ENCODE data around the gene CTBP2.

The CTBP2 gene

GRCh38 chr10:125073996-125074395 lies 86.4 kb downstream of the CTBP2 start:
- no peak for TF ChIP-seq CTCF (IDR thresholded peaks at IDR 0.05; ENCODE audit: low read depth, low read length, missing control alignments)
- no peak for DNase-seq (ENCODE audit: low read depth)
- in situ Hi-C loops (cut with HindIII; ENCODE audit: low sequenced_read_pairs): no loop called here
- H3K4me3 ChIP-seq (ENCODE audit: low read depth, low read length): no peak overlapping the region

DNA sequence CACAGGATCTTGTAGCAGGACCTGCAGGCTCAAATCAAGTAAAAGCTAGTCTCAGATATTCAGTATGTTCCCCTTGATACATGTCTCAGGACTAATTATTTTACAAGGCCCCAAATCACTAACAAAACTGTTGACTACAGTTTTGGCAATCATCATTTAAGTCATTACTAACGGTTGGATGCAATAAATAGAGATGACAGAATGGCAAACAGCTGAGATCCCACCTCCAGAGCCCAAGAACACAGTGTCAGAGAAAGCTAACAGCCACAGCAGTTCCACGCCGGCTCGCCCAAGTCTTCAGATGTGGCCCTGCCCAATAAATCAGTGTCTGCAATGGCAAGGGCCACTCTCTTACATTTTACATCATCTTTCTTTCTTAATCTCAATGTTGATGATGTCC lies 87.6 kb downstream of the CTBP2 start:
- no peak for TF ChIP-seq CTCF (IDR thresholded peaks at IDR 0.05; ENCODE audit: low read depth, low read length, missing control alignments)
- H3K4me3 ChIP-seq (ENCODE audit: low read depth, low read length): no peak overlapping the region
- in situ Hi-C loops (cut with HindIII; ENCODE audit: low sequenced_read_pairs): no loop called here
- DNase-seq (ENCODE audit: low read depth): no peak

DNA sequence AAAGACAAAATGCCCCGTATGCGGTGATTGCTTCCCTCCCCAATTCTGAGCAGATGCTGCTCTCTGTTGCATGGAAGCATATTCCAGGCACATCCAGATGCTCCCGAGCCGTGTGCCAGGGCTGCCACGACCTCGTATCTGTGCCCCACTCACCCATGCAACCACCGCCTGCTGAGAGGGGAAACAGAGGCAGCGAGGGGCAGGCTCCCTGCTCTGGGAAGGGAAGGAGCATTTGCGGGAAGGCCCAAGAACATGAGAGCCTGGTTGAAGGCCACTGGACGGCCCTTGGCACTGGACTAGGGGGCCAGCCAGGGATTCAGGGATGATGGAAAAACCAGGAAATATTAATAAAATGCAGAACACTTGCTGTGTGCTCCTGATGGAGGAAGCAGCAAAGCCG lies 89.4 kb downstream of the CTBP2 start:
- no peak for TF ChIP-seq CTCF (IDR thresholded peaks at IDR 0.05; ENCODE audit: low read depth, low read length, missing control alignments)
- in situ Hi-C loops (cut with HindIII; ENCODE audit: low sequenced_read_pairs): no loop called here
- no peak for DNase-seq (ENCODE audit: low read depth)
- H3K4me3 ChIP-seq (ENCODE audit: low read depth, low read length): no peak overlapping the region

DNA sequence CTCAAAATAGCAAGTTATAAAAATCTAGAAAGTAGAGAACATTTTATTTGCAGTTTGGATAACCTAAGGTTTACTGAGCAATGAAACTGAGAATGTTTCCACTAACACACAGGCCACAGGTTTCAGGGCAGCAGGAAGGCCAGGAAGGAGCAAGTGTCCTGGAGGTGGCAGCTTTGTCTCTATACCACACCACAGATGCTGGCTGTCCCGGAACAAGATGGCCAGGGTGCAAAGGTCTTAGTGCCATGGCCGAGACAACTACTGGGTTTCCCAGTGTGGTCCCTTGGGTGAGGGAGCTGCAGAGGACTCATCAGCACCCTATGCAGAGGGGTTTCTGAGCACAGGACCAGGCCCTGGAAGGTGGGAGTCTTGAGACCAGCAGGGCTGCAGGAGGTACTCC lies 92.0 kb downstream of the CTBP2 start:
- in situ Hi-C loops (cut with HindIII; ENCODE audit: low sequenced_read_pairs): no loop called here
- no peak overlapping the region for H3K4me3 ChIP-seq (ENCODE audit: low read depth, low read length)
- DNase-seq (ENCODE audit: low read depth): no peak
- no peak for TF ChIP-seq CTCF (IDR thresholded peaks at IDR 0.05; ENCODE audit: low read depth, low read length, missing control alignments)

DNA sequence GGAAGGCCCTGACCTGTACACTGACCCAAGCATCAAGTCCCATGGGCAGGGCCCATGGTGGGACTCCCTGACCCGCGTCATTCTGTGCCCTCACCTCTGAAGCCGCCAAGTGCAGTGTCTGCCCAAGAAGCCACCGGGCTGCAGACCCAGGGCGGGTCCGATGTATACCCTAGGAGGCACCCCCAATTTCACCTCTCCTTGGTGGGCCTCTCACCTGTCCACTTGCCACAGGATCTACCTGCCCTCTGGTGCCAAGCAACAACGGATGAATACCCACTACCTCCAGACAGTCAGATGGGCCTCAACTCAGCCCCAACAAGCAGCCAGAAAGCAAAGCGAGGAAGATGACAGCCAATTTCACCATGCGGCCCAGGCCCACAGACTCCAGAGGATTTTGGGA lies 92.6 kb downstream of the CTBP2 start:
- TF ChIP-seq CTCF (IDR thresholded peaks at IDR 0.05; ENCODE audit: low read depth, low read length, missing control alignments): no peak
- no peak for DNase-seq (ENCODE audit: low read depth)
- in situ Hi-C loops (cut with HindIII; ENCODE audit: low sequenced_read_pairs): no loop called here
- H3K4me3 ChIP-seq (ENCODE audit: low read depth, low read length): no peak overlapping the region

DNA sequence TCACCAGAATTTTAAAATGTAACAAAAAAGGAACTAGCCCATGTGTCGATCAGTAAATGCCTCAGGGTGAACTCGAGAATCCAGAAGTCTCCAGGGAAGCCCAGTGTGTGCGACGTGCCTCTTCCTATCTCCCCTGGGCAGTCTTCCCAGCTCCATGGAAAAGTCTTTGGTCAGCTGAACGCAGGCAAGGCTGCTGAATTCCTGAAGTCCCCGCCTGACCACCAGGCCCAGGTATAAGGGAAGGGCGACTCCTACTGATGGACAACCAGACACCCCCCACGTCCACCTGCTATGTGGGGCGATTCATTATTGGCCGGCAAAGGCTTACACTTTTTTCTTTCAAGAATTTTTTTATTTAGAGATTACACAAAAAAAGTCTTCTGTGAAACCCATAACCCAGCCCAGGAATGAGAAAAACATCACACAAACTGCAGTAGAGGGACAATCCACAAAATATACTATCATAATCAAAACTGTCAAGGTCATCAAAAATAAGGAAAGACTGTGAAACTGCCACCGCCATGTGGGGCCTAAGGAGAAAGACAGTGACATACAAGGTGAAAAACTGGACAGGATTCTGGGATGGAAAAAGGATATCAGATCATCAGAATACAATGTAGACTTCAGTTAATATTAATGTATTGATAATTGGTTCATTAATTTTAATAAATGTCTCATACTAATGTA lies 93.5 kb downstream of the CTBP2 start:
- DNase-seq (ENCODE audit: low read depth): no peak
- no peak for TF ChIP-seq CTCF (IDR thresholded peaks at IDR 0.05; ENCODE audit: low read depth, low read length, missing control alignments)
- H3K4me3 ChIP-seq (ENCODE audit: low read depth, low read length): no peak overlapping the region
- in situ Hi-C loops (cut with HindIII; ENCODE audit: low sequenced_read_pairs): no loop called here
